ELR (cell line): ENCODE measurements around the gene SORBS2.

Experiments
- DNase-seq: peaks from one replicate; pipeline ENCODE4 v3.0.0-alpha.2; 2015; ENCODE audit warnings: low read depth

Gene SORBS2

DNA sequence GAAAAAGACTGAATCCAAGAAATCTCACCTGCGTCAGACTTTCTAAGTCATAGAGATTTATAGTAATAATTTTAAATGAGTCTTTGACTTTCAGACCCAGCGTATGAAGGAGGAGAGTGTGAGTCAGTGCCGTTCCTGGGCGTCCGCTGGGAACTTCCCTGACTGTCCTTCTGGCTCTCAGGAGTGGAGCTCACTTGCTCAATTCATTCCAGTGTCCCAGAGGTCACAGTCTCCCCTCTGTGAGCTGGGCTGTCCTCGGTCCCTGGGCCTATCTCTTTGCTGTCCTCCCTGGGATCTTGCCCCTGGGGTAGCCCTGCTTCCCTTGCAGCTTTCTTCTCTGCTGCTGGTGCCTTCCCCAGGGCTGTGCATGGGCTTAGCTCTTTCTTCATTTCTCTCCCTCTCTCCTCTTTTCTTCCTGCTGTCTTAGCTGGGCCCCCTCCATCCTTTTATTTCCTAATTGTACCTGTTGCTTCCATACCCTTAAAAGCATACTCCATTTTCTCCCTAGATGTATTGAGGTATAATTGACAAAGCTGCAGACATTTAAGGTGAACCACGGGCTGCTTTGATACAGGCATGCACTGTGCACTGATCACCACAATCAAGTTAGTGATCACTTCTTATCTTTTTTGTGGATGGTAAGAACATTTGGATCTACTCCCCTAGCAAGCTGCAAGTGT, 11.6 kb downstream of the SORBS2 start:
- no peak for DNase-seq

DNA sequence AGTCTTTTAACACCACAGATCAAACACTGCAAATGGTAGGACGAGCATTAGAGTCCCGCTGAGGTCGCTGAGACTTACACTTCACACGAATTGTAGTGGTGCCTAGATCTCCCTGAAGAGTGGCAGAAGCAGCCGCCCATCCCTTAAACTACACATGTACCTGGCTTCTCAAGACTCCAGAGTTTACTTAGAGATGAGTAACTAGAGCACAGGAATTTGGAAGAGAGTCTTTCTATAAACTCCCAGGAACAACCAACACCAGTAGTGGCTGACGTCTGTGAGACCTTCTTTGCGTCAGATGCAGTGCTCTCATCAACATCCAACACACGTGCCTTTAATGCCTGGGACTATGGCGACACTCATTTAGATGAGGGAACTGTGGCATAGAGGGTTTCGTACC, 12.6 kb downstream of the SORBS2 start:
- no peak for DNase-seq

DNA sequence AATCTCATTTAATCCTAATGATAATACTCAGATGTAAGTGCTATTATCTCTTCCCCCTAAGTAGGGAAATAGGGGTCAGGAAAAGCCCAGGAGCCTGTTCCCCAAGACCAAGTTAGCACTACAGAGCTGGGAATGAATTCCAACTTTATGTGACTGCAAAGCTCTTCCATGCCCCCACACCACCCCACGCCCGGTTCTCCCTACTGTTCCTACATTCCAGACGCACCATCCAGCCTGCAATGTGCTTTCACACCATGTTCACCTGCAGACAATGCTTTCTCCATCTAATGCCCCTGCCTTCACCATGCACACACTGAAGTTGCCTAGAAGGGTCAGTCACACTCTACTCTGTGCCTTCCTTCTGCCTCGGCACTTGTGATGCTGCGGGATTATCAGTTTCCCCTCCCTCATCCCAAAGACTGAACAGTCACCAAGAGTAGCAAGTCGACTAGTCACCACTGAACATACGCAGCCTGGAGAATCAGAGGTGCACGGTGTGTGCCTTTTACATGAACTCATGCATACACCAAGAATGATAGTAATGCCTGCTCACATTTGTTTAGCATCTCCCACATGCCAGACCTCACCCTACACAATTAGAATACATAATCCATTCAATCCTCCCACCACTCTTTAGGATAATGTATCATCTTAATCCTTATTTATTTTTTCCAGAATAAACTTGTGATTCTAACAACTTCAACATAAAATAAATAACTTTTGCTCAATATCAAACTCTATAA, 14.2 kb downstream of the SORBS2 start:
- no peak for DNase-seq

DNA sequence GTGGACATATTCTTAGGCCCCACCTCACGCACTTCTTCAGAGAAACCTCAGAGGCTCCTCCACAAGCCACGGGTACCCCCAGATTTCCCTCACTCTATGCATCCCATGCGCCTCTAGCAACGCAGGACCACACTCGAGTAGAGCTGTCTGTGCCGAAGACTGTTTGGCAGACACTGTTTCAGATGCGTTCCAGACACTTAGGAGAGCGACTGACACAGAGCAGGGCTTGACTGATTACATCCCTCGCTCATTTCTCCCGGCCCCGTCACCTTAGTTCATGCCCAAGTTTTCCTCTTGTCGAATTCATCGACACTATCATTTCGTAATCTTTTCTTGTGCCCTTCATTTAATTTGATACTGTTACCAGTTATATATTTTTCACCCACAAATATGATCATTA, 15.0 kb downstream of the SORBS2 start:
- DNase-seq = no peak

DNA sequence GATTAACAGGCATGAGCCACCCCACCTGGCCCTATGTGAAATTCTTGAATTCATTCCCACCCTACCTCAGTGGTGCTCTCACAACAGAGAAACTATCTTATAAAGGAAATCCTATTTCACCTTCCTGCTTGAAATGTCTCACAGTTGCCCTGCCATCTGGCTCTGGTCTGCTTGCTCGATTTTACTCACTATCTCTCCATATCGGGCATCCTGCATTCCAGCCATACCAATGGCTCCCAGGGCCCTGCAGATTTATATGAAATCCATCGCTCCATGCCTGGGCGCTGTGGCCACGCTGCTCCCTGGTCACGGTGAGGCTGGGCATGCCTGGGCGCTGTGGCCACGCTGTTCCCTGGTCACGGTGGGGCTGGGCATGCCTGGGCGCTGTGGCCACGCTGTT, 15.8 kb downstream of the SORBS2 start:
- no peak for DNase-seq

DNA sequence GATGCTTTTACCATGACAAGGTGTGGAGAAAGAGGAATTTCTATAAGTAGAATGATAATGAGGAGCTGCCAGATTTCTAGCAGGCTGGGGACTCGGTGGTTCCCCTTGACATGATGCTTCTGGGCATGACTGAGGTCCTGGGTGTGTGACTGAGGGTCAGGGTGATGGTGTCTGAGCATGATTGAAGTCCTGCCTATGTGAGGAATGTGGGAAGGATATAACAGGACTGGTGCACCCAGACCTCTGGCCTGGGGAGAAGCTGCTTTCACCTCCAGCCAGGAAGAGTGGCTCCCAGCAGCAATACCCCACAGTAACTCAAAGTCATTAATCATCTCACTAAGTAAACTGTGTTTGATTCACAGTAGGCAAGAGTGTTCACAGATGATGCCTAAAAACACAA, 17.4 kb downstream of the SORBS2 start:
- DNase-seq = no peak

DNA sequence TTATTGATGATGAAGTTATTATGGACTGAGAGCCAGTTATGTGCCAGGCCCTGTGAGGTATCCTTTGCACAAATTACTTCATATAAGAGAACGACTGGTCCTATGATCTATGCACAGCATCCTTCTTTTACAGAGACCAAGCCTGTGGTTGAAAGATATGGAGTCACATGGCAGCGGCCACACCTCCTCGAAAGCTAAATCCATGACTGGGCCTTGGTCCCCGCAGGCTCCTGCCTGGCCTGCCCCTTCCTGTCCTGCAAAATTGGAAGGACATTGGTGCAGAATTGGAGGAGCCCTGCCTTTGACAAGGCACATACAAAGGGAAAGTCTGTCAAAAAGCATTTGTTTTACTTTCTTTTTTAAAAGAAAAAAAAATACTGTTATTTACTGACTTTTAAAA, 18.3 kb downstream of the SORBS2 start:
- no peak for DNase-seq

DNA sequence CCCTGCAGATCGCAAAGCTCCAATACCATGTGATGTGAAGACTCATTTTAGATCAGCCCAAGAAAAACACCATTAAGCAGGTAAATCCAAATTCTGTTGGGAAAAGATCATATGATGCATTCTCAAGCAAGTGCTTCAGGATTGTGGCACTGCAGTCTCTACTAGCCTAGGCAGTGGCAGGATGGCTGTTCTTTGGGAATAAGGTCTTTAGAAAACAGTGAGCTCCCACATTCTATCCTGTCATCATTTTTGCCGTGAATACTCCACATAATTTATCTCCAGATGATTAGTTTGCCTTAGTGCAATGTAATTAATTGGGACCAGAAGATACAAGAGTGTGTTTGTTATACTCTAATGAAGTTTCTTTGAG, 18.9 kb downstream of the SORBS2 start:
- no peak for DNase-seq

DNA sequence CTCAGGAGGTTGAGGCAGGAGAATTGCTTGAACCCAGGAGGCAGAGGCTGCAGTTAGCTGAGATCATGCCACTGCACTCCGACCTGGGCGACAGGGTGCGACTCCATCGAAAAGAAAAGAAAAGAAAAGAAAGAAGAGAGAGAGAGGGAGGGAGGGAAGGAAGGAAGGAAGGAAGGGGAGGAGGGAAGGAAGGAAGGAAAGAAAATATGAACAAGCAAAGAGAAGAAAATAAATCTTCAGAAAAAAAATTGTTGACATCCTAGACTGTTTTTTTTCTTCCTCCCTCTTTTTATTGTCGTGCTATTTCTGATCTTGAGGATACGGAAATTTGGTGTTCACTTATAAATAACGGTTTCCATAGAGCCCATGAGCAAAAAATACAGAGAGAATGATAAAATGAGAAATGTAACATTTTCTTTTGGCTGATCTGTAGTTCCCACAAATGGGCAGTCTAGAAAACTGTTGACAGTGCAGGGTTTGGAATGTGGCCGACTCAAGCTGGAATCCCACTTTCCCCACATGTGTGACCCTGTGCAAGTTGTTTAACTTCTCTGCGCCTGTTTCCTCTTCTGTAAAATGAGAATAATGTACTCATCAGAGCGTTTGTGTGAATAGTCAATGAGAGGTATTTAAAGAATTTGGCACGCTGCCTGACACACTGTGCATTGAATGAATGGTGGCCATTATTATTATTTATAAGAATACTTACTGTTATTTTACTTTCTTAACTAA, 19.4 kb downstream of the SORBS2 start:
- peak; percentile 92 for DNase-seq

DNA sequence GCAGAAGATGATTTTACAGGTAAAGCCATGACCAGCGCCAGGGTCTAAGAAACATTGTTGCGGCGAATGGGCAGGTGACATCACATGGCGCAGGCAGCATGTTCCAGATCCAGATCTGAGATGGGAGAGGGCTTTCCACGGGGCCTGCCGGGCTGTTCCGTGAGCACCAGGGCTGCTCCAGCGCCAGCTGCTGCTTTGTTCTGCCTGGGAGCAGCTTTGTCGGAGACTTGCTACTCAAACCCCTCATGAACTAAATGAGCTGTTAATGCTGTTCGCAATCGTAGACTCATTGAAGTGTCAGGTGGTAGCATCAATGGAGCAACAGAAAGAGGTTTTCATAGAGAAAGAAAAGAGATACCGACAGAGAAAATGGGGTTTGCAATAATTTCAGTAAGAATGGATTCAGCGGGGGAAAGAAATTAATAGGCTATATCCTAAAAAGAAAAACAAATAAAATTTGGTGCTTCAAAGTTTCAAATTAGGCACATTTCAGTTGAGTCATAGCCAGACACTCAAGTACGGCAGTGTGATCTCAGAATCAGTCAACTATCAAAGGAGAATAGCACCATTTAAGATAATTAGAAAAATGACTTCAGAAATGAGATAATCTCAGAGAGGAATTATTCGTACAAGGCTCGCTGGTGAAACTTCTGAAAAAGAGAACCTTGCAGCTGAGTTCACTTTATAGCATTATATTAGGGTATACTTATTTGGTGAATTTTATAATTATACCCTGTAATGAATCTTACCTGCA, 23.9 kb downstream of the SORBS2 start:
- DNase-seq = no peak

DNA sequence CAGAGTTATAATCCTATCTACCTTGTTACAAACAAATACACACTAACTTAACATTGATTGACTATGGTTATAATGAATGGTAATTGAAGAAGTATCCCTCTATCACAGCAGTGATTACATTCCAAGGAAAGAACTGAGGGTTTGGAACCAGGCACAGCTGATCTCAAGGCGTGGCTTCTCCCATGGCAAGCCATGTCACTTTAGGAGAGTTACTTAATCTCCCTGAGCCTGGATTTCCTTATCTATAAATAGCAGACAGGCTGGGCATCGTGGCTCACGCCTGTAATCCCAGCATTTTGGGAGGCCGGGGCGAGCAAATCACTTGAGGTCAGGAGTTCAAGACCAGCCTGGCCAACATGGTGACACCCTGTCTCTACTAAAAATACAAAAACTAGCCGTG, 25.6 kb downstream of the SORBS2 start:
- DNase-seq = no peak

DNA sequence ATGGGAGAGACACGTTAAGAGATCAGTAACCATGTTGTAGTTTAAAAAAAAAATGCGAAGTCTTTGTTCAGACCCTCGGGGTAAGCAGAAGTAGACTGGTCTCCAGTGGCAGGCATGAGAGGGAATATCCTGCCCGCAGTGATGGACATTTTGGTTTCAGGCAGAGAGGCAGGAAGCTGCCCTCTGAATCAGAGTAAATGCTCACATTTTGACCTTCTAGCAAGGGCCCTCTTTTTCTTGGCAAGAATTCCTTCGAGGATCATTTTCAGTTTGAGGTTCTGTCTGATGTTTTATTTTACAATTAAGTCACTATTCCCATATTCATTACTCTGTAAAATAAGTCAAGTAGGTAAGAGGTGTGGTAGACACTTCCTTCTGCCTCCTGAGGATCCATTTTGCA, 28.4 kb downstream of the SORBS2 start:
- no peak for DNase-seq

DNA sequence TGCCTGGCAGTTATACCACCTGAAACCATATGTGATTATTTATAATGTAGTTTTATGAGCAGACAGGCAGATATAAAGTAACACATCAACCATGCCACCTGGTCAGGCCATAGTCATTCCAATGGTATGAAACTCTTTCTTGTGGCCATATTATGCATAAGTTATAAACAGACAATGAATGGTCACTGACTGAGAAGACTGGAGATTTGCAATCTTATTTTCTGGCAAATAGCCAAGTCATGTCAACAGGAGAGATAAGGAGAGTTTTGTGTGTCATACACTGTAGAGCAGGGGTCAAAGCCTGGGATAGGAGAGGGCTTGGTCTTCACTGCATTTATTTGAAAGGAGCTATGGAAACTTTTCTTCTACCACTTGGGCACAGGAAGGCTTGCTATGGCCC, 29.5 kb downstream of the SORBS2 start:
- DNase-seq = peak; percentile 68

DNA sequence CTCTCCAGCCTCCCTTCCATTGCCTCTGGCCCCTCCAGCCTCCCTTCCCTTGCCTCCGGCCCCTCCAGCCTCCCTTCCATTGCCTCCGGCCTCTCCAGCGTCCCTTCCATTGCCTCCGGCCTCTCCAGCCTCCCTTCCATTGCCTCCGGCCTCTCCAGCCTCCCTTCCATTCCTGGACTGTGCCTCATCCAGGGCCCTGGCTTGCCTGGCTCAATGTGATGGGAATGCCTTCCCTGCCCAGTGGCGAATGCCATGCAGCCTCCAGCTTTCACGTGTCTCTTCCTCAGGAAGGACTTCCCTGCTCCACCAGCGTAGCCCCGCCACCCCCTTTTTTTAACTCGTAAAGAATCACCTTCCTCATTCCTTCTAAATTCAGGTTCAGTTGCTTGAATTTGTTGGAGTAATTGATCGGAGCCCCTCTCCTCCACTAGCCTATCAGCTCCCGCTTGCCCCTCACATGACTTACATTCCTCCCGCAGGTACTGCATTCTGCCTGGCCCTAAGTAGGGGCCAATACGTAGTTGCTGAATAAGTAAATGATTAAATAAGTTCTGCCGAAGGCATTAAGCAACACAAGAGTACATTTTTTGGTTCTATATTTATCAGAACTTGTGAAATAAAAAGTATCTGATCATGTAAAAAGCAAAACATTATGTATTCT, 30.3 kb downstream of the SORBS2 start:
- DNase-seq = no peak

DNA sequence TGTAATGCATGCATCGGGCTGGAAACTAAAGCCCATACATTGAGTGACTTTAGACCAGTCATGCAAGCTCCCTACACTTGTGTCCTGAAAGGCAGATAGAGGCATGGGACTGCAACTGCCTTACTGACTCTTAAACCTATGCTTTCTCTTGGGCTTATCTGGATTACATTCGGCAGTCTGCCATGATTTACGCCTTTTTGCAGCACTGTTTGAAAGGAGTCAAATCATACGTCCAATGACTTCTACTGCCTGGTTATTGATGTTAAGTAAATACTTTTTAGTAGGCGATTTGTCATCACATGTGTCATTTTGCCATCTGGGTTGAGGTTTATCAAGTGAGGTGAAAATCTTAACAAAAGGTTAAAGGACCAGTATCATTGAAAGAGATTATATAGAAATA, 31.5 kb downstream of the SORBS2 start:
- no peak for DNase-seq

DNA sequence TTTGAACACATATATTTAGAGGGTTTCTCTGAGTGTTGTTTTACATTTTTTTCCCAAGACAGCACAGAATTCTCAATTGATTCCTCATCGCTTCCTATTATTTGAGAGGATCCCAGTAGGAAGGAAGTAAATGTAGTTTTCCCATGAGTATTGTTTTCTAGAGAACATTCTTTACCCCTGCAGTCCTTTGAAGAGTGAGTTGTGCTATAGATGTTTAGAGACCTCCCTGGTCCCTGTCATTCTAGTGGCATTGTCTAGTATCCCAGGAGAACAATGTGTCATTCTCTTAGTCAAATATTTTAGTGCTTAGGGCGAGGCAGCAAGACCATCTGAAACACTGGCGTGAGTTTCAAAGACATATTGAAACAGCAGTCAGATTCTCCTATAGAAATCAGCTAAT, 32.5 kb downstream of the SORBS2 start:
- DNase-seq = peak; percentile 52

DNA sequence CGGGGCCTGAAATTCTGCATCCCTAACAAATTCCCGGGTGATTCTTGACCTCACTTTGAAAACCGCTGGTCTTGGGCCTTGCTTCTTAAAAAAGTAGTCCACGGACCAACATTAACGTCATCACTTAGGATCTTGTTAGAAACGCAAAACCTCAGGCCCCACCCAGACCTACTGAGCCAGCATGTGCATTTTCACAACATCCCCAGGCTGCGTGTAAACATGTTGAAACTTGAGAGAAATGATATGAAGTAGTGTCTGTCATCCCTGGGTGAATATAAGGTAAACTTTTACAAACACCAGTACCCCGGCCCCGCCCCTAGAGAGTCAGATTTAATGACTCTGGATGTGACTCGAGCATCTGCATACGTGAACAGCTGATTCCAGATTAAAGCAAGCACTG, 33.7 kb downstream of the SORBS2 start:
- DNase-seq = no peak

DNA sequence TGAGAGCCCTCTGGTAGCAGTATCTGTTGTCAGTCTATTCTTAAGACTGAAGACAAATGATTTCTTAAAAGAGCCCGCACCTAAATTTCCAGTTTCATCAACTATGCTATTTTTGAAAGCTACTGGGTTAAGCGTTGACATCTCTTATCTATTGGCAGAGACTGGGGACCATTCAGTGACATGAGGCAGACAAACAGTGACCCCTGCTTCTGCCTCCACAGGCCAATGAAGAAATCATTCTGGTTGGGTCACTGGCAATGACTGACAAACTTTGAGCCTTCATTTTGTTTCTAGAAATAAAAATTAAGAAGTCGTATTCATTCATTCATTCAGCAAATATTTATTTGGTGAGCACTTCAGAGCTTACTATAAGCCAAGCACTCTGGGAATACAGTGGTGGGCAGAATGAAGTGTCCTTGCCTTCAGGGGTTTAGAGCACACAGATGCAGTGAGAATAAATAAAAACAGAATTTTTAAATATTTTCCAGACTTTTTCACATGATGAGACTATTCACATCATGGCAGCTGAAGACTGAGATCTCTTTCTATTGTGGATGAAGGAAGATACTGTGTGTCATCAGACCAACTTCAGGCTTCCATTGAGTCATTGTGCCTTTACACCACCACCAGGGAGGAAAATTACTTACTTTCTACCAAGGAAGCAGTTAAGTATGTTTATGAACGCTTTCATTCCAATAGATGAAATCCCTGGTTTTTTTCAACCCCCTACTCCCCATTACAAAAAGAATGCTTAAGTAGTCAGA, 36.0 kb downstream of the SORBS2 start:
- peak; percentile 49 for DNase-seq

DNA sequence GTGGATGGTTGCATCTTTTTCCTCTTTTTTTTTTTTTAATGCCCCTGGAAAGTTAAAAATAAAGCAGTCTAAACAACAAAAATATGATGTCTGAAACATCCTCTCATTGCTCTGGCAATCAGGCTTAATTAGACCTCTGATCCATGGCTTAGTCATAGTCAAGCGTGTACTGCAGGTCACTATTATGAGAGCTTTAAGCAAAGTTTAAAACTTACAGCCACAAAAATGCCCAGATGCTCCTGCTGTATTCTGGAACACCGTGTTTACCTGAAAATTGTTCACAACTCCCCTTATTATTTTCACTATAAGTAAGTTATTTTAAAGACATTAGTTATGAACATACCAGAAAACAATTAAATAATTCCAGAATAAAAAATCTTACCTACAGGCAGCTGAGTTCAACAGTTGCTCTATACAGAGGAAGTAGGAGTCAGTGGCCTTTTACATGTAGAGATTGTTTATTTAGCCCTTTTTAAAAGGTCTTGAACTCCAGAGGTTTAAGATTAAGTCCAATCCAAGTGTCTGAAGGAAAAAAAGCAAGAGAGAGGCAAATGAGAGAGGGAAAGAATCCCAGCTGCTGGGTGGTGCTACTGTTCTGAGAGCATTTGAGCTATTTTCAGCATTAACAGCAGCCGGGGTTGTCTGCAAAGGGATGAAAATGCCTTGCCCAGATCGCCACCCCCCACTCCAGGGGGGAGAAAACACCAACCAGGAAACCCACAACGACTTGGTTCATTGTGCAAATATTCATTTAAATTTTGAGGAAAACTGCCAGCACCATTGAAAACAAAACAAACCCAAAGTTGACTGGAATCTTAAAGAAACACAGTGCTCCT, 36.9 kb downstream of the SORBS2 start:
- DNase-seq = peak; percentile 59

DNA sequence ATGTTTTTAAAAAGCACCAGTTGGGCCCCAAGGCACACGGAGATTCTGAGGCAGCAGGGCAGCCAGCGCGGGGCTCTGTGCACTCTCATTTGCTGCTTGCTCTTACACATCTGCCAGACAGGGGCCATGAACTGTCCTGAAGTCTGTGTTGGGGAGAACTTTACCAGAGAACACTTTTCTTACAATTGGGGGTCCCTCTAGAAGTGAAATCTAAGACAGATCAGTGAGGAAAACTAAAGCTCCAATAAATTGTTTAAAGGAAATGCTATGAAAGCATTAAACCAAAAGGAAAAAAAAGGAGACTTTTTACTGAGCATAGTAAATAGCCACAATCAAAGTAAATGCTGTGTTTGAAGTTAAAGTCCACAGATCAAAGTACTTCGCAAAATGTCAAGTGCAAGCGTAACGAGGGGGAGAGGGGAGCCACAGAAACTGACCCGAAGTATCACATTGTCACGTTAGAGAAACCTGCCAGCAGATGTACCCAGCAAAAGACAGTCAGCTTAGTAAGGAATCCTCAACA, 37.8 kb downstream of the SORBS2 start:
- DNase-seq = no peak
